Peyer's patch (tissue), 4 donors: ENCODE results near the gene TMEM117.

Source experiments
- CTCF ChIP-seq, 6 experiments: fragments of 450-650 bp in 4 of 6; fragments of 200-600 bp in 2 of 6; sonication (generic) in 1 of 6; IDR thresholded peaks; one replicate each; pipeline ENCODE4 v1.5.1; 2017 to 2019; ENCODE audit warnings: antibody characterized with exemption in 6 of 6, mild to moderate bottlenecking in 3 of 6, moderate library complexity in 1 of 6
- POLR2A ChIP-seq, 2 donors: fragments of 450-650 bp; IDR thresholded peaks; one replicate each; pipeline ENCODE4 v1.5.1; 2017; ENCODE audit warnings: antibody characterized with exemption in 2 of 2, mild to moderate bottlenecking in 2 of 2, moderate library complexity in 2 of 2

DNA sequence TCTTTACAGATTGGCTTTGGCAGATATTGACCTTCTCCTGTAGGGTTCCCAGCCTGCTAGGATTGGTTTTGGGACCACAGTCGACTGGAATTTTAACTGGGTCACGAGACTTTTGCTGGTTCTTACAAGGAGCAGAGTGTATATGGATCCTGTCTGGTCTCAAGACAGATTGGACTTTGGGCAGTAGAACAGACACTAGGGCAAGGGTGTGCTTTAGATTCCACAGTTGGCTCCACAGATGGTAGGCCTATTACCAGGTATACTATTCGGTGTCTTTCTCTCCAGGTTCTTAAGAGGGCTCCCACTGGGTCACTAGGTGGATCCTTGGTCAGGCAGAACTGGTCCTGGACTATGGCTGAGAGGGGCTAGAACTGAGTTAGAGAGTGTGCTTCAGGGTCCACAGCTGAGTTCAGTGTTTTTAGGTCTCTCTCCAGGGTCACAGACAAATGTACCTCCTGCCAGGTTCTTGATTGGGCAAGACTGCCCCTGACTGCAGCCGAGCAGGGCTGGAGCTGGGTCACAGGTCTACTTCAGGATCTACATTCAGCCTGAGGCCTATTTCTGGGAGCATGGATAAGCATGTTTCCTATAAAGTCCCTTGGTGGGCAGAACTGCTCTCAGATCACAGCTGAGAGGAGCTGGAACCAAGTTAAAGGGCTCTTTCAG lies 460.2 kb downstream of the TMEM117 start:
- TF ChIP-seq CTCF (IDR thresholded peaks at IDR 0.05) (no peak), POLR2A (IDR thresholded peaks at IDR 0.05) (no peak)
